Astrocyte (in vitro differentiated cells and primary cell): ENCODE data around the gene NRARP. TPM values are rescaled to one million over a fixed set of nuclear protein-coding genes. Genes with fewer than 3 reads are reported as not detected.

Experiments used
- DNase-seq: peaks from one replicate; pipeline ENCODE4 v3.0.0-alpha.2; 2010; ENCODE audit warnings: low read depth
- FAIRE-seq: peaks from 2 replicates; lab custom pipeline; 2011; peaks lifted over from hg19 to GRCh38; lab: Jason Lieb, UNC
- H2AFZ ChIP-seq: 2 replicates; pipeline ENCODE4 v1.6.0; 2012; ENCODE audit warnings: low read depth, low read length, inconsistent platforms
- H3K27ac ChIP-seq: 2 replicates; pipeline ENCODE4 v1.5.1; 2011; ENCODE audit warnings: low read depth, low read length, inconsistent platforms
- H3K27me3 ChIP-seq: 2 replicates; pipeline ENCODE4 v1.6.0; 2011; ENCODE audit warnings: low read length, inconsistent platforms; ENCODE audit not compliant: insufficient read depth
- H3K36me3 ChIP-seq: 2 replicates; pipeline ENCODE4 v1.5.1; 2011; ENCODE audit warnings: low read length, inconsistent platforms; ENCODE audit not compliant: insufficient read depth
- H3K4me1 ChIP-seq: 2 replicates; pipeline ENCODE4 v1.5.1; 2011; ENCODE audit warnings: low read length, inconsistent platforms; ENCODE audit not compliant: insufficient read depth
- H3K4me2 ChIP-seq: 2 replicates; pipeline ENCODE4 v1.6.0; 2012; ENCODE audit warnings: low read length, inconsistent platforms
- H3K4me3 ChIP-seq: 2 replicates; pipeline ENCODE4 v1.5.1; 2011; ENCODE audit warnings: low read depth, mild to moderate bottlenecking, low read length, inconsistent platforms; ENCODE audit not compliant: insufficient read depth
- H3K79me2 ChIP-seq: 2 replicates; pipeline ENCODE4 v1.6.0; 2012; ENCODE audit warnings: mild to moderate bottlenecking, low read length, inconsistent platforms; ENCODE audit not compliant: insufficient read depth
- H3K9ac ChIP-seq: 2 replicates; pipeline ENCODE4 v1.6.0; 2012; ENCODE audit warnings: mild to moderate bottlenecking, low read length, inconsistent platforms
- H3K9me3 ChIP-seq: 2 replicates; pipeline ENCODE4 v1.5.1; 2012; ENCODE audit warnings: low read depth, mild to moderate bottlenecking, low read length, inconsistent platforms; ENCODE audit not compliant: insufficient read depth
- H4K20me1 ChIP-seq: 2 replicates; pipeline ENCODE4 v1.6.0; 2012; ENCODE audit warnings: low read length, inconsistent platforms; ENCODE audit not compliant: insufficient read depth
- H3K27ac Mint-ChIP-seq: one replicate; pipeline ENCODE4 v1.8.0; 2021; ENCODE audit warnings: mild to moderate bottlenecking, mixed read lengths; ENCODE audit not compliant: unreplicated experiment
- H3K27me3 Mint-ChIP-seq: one replicate; pipeline ENCODE4 v1.8.0; 2021; ENCODE audit warnings: low read depth, mixed read lengths; ENCODE audit not compliant: unreplicated experiment
- H3K36me3 Mint-ChIP-seq: one replicate; pipeline ENCODE4 v1.8.0; 2021; ENCODE audit warnings: low read depth, mixed read lengths; ENCODE audit not compliant: unreplicated experiment
- H3K4me1 Mint-ChIP-seq: one replicate; pipeline ENCODE4 v1.8.0; 2021; ENCODE audit warnings: low read depth, mixed read lengths; ENCODE audit not compliant: unreplicated experiment
- H3K4me3 Mint-ChIP-seq: one replicate; pipeline ENCODE4 v1.8.0; 2021; ENCODE audit warnings: mild to moderate bottlenecking, moderate library complexity, mixed read lengths; ENCODE audit not compliant: unreplicated experiment
- H3K9me3 Mint-ChIP-seq: one replicate; pipeline ENCODE4 v1.8.0; 2021; ENCODE audit warnings: mild to moderate bottlenecking, mixed read lengths; ENCODE audit not compliant: unreplicated experiment
- CTCF ChIP-seq: IDR thresholded peaks from 2 replicates; pipeline ENCODE4 v1.5.1; 2011; ENCODE audit warnings: low read depth, mild to moderate bottlenecking, inconsistent platforms, low read length, moderate library complexity; ENCODE audit not compliant: insufficient read depth
- EZH2 ChIP-seq: IDR thresholded peaks from 2 replicates; pipeline ENCODE4 v1.6.1; 2012; ENCODE audit warnings: mild to moderate bottlenecking, low read length, inconsistent platforms; ENCODE audit not compliant: insufficient read depth
- total RNA-seq: library from RNA; stranded (reverse); gene quantifications from 2 replicates; pipeline ENCODE4 v1.2.1, GENCODE V29; 2021

The NRARP gene
- total RNA-seq, 1 donor from 2014 or later = 7.3 TPM

GRCh38 chr9:137293482-137294090 is 8.5 kb downstream of the NRARP start:
- Histone ChIP-seq H3K27me3 (peaks cover 6% of the 10 kb centered on the region), H3K4me2 (no peak overlapping the region), H4K20me1 (no peaks in the 10 kb centered on the region), H3K36me3 (no peaks in the 10 kb centered on the region), H2AFZ (no peak overlapping the region), H3K9me3 (peaks cover 4% of the 10 kb centered on the region), H3K4me3 (no peak overlapping the region), H3K79me2 (no peaks in the 10 kb centered on the region), H3K9ac (no peak overlapping the region), H3K27ac (no peak overlapping the region), H3K4me1 (peaks cover 19% of the 10 kb centered on the region)
- no peak for TF ChIP-seq CTCF
- no peak for TF ChIP-seq EZH2
- DNase-seq (no peak), FAIRE-seq (no peak)
- peaks cover 4% of the 10 kb centered on the region for H3K4me1 Mint-ChIP-seq
- no peak overlapping the region for H3K27ac Mint-ChIP-seq
- no peaks in the 10 kb centered on the region for H3K36me3 Mint-ChIP-seq
- H3K27me3 Mint-ChIP-seq = peaks cover 11% of the 10 kb centered on the region
- H3K4me3 Mint-ChIP-seq = peak overlapping the region; percentile 67
- no peaks in the 10 kb centered on the region for H3K9me3 Mint-ChIP-seq

GRCh38 chr9:137293094-137293481 is 9.0 kb downstream of the NRARP start:
- no peak overlapping the region for H3K4me3 Mint-ChIP-seq
- no peaks in the 10 kb centered on the region for H3K36me3 Mint-ChIP-seq
- Histone ChIP-seq H3K36me3 (no peaks in the 10 kb centered on the region), H3K79me2 (no peaks in the 10 kb centered on the region), H3K9me3 (peaks cover 4% of the 10 kb centered on the region), H3K27ac (no peak overlapping the region), H3K27me3 (peaks cover 6% of the 10 kb centered on the region), H4K20me1 (no peaks in the 10 kb centered on the region), H3K9ac (no peak overlapping the region), H3K4me2 (no peak overlapping the region), H3K4me1 (peaks cover 14% of the 10 kb centered on the region), H3K4me3 (no peak overlapping the region), H2AFZ (no peak overlapping the region)
- no peak for FAIRE-seq
- TF ChIP-seq CTCF = no peak
- TF ChIP-seq EZH2 = no peak
- no peak overlapping the region for H3K27ac Mint-ChIP-seq
- no peaks in the 10 kb centered on the region for H3K9me3 Mint-ChIP-seq
- H3K4me1 Mint-ChIP-seq = peaks cover 4% of the 10 kb centered on the region
- DNase-seq = no peak
- H3K27me3 Mint-ChIP-seq = peaks cover 11% of the 10 kb centered on the region

GRCh38 chr9:137286975-137287383 is 15.1 kb downstream of the NRARP start:
- Histone ChIP-seq H3K36me3 (no peaks in the 10 kb centered on the region), H3K27ac (no peak overlapping the region), H3K4me2 (no peak overlapping the region), H3K9ac (no peak overlapping the region), H4K20me1 (peaks cover 12% of the 10 kb centered on the region), H2AFZ (no peak overlapping the region), H3K27me3 (no peaks in the 10 kb centered on the region), H3K9me3 (no peaks in the 10 kb centered on the region), H3K4me1 (no peaks in the 10 kb centered on the region), H3K79me2 (no peaks in the 10 kb centered on the region), H3K4me3 (no peak overlapping the region)
- peak overlapping the region; percentile 29 for H3K4me3 Mint-ChIP-seq
- H3K9me3 Mint-ChIP-seq = peaks cover 2% of the 10 kb centered on the region
- H3K27me3 Mint-ChIP-seq = no peaks in the 10 kb centered on the region
- no peak overlapping the region for H3K27ac Mint-ChIP-seq
- TF ChIP-seq EZH2 = no peak
- peak; percentile 50 for TF ChIP-seq CTCF
- H3K4me1 Mint-ChIP-seq = no peaks in the 10 kb centered on the region
- H3K36me3 Mint-ChIP-seq = peaks cover 3% of the 10 kb centered on the region
- FAIRE-seq (no peak), DNase-seq (no peak)
